ENCODE measurements around the gene GPC3. TPM values are rescaled to one million over a fixed set of nuclear protein-coding genes. Genes with fewer than 3 reads are reported as not detected.
A peak's percentile ranks its signal among the peaks of the same experiment; 100 is the strongest.

The GPC3 gene
- total RNA-seq, 1 donor from 2014 or later: 0.25 TPM

GRCh38 chrX:133989993-133990392 lies 4.6 kb upstream of the GPC3 start:
- H3K9me3 Mint-ChIP-seq: no peaks in the 10 kb centered on the region
- H3K27ac Mint-ChIP-seq: no peak overlapping the region
- intact Hi-C loops (cut with micrococcal nuclease): no loop called here
- H3K4me3 Mint-ChIP-seq (ENCODE audit: low read depth): no peak overlapping the region
- H3K36me3 Mint-ChIP-seq (ENCODE audit: low read depth): no peaks in the 10 kb centered on the region
- H3K27me3 Mint-ChIP-seq (ENCODE audit: low read depth): peaks cover 20% of the 10 kb centered on the region
- H3K4me1 Mint-ChIP-seq (ENCODE audit: low read depth): peaks cover 1% of the 10 kb centered on the region
- DNase-seq (ENCODE audit: low spot score): no peak

GRCh38 chrX:133989490-133989889 lies 4.1 kb upstream of the GPC3 start:
- Mint-ChIP-seq H3K36me3 (ENCODE audit: low read depth) (no peaks in the 10 kb centered on the region), H3K9me3 (no peaks in the 10 kb centered on the region), H3K27me3 (ENCODE audit: low read depth) (peaks cover 20% of the 10 kb centered on the region), H3K4me1 (ENCODE audit: low read depth) (peaks cover 1% of the 10 kb centered on the region), H3K27ac (no peak overlapping the region), H3K4me3 (ENCODE audit: low read depth) (no peak overlapping the region)
- no peak for DNase-seq (ENCODE audit: low spot score)
- intact Hi-C loops (cut with micrococcal nuclease): no loop called here

- Mint-ChIP-seq H3K27ac (no peak overlapping the region), H3K4me3 (ENCODE audit: low read depth) (no peak overlapping the region), H3K36me3 (ENCODE audit: low read depth) (no peaks in the 10 kb centered on the region), H3K27me3 (ENCODE audit: low read depth) (peaks cover 29% of the 10 kb centered on the region), H3K4me1 (ENCODE audit: low read depth) (peaks cover 1% of the 10 kb centered on the region), H3K9me3 (no peaks in the 10 kb centered on the region)
- DNase-seq (ENCODE audit: low spot score): no peak
- intact Hi-C loops (cut with micrococcal nuclease): no loop called here
Observed at GRCh38 chrX:133988010-133988409, 2.6 kb upstream of the GPC3 start.

- peaks cover 1% of the 10 kb centered on the region for H3K4me1 Mint-ChIP-seq (ENCODE audit: low read depth)
- DNase-seq (ENCODE audit: low spot score): no peak
- intact Hi-C loops (cut with micrococcal nuclease): no loop called here
- H3K36me3 Mint-ChIP-seq (ENCODE audit: low read depth): no peaks in the 10 kb centered on the region
- H3K27me3 Mint-ChIP-seq (ENCODE audit: low read depth): peaks cover 36% of the 10 kb centered on the region
- no peak overlapping the region for H3K27ac Mint-ChIP-seq
- H3K4me3 Mint-ChIP-seq (ENCODE audit: low read depth): no peak overlapping the region
- H3K9me3 Mint-ChIP-seq: no peaks in the 10 kb centered on the region
Observed at GRCh38 chrX:133987188-133987587, 1.8 kb upstream of the GPC3 start.

GRCh38 chrX:133985967-133986683 lies 731 bp upstream of the GPC3 start:
- intact Hi-C loops (cut with micrococcal nuclease): no loop called here
- H3K4me3 Mint-ChIP-seq (ENCODE audit: low read depth): peak overlapping the region; percentile 76
- no peak for DNase-seq (ENCODE audit: low spot score)
- H3K27ac Mint-ChIP-seq: no peak overlapping the region
- H3K4me1 Mint-ChIP-seq (ENCODE audit: low read depth): peaks cover 1% of the 10 kb centered on the region
- no peaks in the 10 kb centered on the region for H3K36me3 Mint-ChIP-seq (ENCODE audit: low read depth)
- H3K27me3 Mint-ChIP-seq (ENCODE audit: low read depth): peaks cover 45% of the 10 kb centered on the region
- H3K9me3 Mint-ChIP-seq: no peaks in the 10 kb centered on the region

- Mint-ChIP-seq H3K4me1 (ENCODE audit: low read depth) (peaks cover 1% of the 10 kb centered on the region), H3K27me3 (ENCODE audit: low read depth) (peaks cover 45% of the 10 kb centered on the region), H3K27ac (no peak overlapping the region), H3K9me3 (no peaks in the 10 kb centered on the region), H3K4me3 (ENCODE audit: low read depth) (peak overlapping the region; percentile 5), H3K36me3 (ENCODE audit: low read depth) (no peaks in the 10 kb centered on the region)
- intact Hi-C loops (cut with micrococcal nuclease): no loop called here
- DNase-seq (ENCODE audit: low spot score): no peak
Observed at GRCh38 chrX:133984857-133985163, 584 bp downstream of the GPC3 start.

- H3K27ac Mint-ChIP-seq: no peak overlapping the region
- H3K27me3 Mint-ChIP-seq (ENCODE audit: low read depth): peaks cover 45% of the 10 kb centered on the region
- no peak for DNase-seq (ENCODE audit: low spot score)
- intact Hi-C loops (cut with micrococcal nuclease): no loop called here
- H3K4me3 Mint-ChIP-seq (ENCODE audit: low read depth): no peak overlapping the region
- no peaks in the 10 kb centered on the region for H3K36me3 Mint-ChIP-seq (ENCODE audit: low read depth)
- H3K4me1 Mint-ChIP-seq (ENCODE audit: low read depth): peaks cover 1% of the 10 kb centered on the region
- H3K9me3 Mint-ChIP-seq: no peaks in the 10 kb centered on the region
Observed at GRCh38 chrX:133983974-133984845, 1.2 kb downstream of the GPC3 start.

GRCh38 chrX:133983256-133983973 lies 2.0 kb downstream of the GPC3 start:
- H3K27me3 Mint-ChIP-seq (ENCODE audit: low read depth): peaks cover 45% of the 10 kb centered on the region
- H3K27ac Mint-ChIP-seq: no peak overlapping the region
- H3K4me1 Mint-ChIP-seq (ENCODE audit: low read depth): peaks cover 1% of the 10 kb centered on the region

GRCh38 chrX:133981924-133982323 lies 3.5 kb downstream of the GPC3 start:
- intact Hi-C loops (cut with micrococcal nuclease): no loop called here
- no peak overlapping the region for H3K27ac Mint-ChIP-seq
- no peaks in the 10 kb centered on the region for H3K4me1 Mint-ChIP-seq (ENCODE audit: low read depth)
- no peaks in the 10 kb centered on the region for H3K9me3 Mint-ChIP-seq
- H3K4me3 Mint-ChIP-seq (ENCODE audit: low read depth): no peak overlapping the region
- no peaks in the 10 kb centered on the region for H3K36me3 Mint-ChIP-seq (ENCODE audit: low read depth)
- peaks cover 37% of the 10 kb centered on the region for H3K27me3 Mint-ChIP-seq (ENCODE audit: low read depth)
- DNase-seq (ENCODE audit: low spot score): no peak

More at GRCh38 chrX:133983256-133983973, 2.0 kb downstream of the GPC3 start:
- Mint-ChIP-seq H3K4me3 (ENCODE audit: low read depth) (no peak overlapping the region), H3K36me3 (ENCODE audit: low read depth) (no peaks in the 10 kb centered on the region), H3K9me3 (no peaks in the 10 kb centered on the region)
- no peak for DNase-seq (ENCODE audit: low spot score)
- intact Hi-C loops (cut with micrococcal nuclease): no loop called here

GRCh38 chrX:133980832-133981588 lies 4.4 kb downstream of the GPC3 start:
- H3K4me3 Mint-ChIP-seq (ENCODE audit: low read depth): no peak overlapping the region
- H3K36me3 Mint-ChIP-seq (ENCODE audit: low read depth): no peaks in the 10 kb centered on the region
- intact Hi-C loops (cut with micrococcal nuclease): no loop called here
- no peaks in the 10 kb centered on the region for H3K4me1 Mint-ChIP-seq (ENCODE audit: low read depth)
- DNase-seq (ENCODE audit: low spot score): no peak
- H3K27me3 Mint-ChIP-seq (ENCODE audit: low read depth): peaks cover 34% of the 10 kb centered on the region
- no peaks in the 10 kb centered on the region for H3K9me3 Mint-ChIP-seq
- H3K27ac Mint-ChIP-seq: no peak overlapping the region

GRCh38 chrX:133980406-133980805 lies 5.0 kb downstream of the GPC3 start:
- DNase-seq (ENCODE audit: low spot score): no peak
- Mint-ChIP-seq H3K27ac (no peak overlapping the region), H3K9me3 (no peaks in the 10 kb centered on the region), H3K27me3 (ENCODE audit: low read depth) (peaks cover 33% of the 10 kb centered on the region), H3K4me1 (ENCODE audit: low read depth) (no peaks in the 10 kb centered on the region), H3K4me3 (ENCODE audit: low read depth) (no peak overlapping the region), H3K36me3 (ENCODE audit: low read depth) (no peaks in the 10 kb centered on the region)
- intact Hi-C loops (cut with micrococcal nuclease): no loop called here

- Mint-ChIP-seq H3K36me3 (ENCODE audit: low read depth) (no peaks in the 10 kb centered on the region), H3K27me3 (ENCODE audit: low read depth) (peaks cover 36% of the 10 kb centered on the region)
Observed at GRCh38 chrX:133979641-133980230, 5.7 kb downstream of the GPC3 start.

More at GRCh38 chrX:133979641-133980230, 5.7 kb downstream of the GPC3 start:
- Mint-ChIP-seq H3K27ac (no peak overlapping the region), H3K4me3 (ENCODE audit: low read depth) (no peak overlapping the region), H3K9me3 (no peaks in the 10 kb centered on the region), H3K4me1 (ENCODE audit: low read depth) (no peaks in the 10 kb centered on the region)
- no peak for DNase-seq (ENCODE audit: low spot score)
- intact Hi-C loops (cut with micrococcal nuclease): no loop called here

Data from activated T-helper 2 cell treated with anti-CD3 and anti-CD28 coated beads, Interferon-gamma antibody, Interleukin-2, Interleukin-4, amounts not matched to agents 10 μg/mL and 5 μg/mL and 100 μg/mL, durations not matched to agents 14 hours and 24 hours and 36 hours (primary cell).